Loucy (cell line): ENCODE results near the gene PBXIP1.

ENCODE experiments used
- CTCF ChIP-seq: fragments of 200-600 bp; sonication (generic); conservative IDR thresholded peaks from 2 replicates; pipeline ENCODE4 v1.5.1; 2014; ENCODE audit warnings: mild to moderate bottlenecking, antibody characterized with exemption, low read length
- EZH2phosphoT487 ChIP-seq: fragments of 200-600 bp; IDR thresholded peaks from 2 replicates; pipeline ENCODE4 v1.6.1; 2018; ENCODE audit warnings: antibody characterized with exemption, mild to moderate bottlenecking, moderate library complexity, borderline replicate concordance

DNA sequence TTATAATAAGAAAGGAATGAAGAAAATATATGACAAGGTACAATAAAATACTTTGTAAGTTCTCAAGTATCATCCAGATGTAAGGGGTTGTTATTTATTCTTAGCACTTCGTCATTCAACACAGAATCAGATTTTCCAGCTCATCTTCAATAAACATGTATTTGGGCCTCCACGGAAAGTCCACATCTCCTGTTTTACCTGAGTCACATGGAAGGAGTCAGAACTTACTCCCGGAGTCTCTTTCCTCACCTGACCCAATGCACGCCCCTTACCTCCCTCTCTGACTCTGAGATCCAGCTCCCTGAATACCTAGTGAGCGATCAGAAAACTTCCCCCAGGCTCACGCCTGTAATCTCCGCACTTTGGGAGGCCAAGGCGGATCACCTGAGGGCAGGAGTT, 17.9 kb downstream of the PBXIP1 start:
- no peak for TF ChIP-seq CTCF
- TF ChIP-seq EZH2phosphoT487: no peak
